Measurements from ENCODE around the gene ABCD2.
"Not testable (repeated sequence)": the region's sequence is repeated elsewhere in the genome, so short reads cannot be mapped to it uniquely, and the experiment has no call there.

ABCD2 gene

GRCh38 chr12:39574785-39575497, 44.7 kb downstream of the ABCD2 start:
- DNase-seq (ENCODE audit: extremely low read depth, low read depth), result no peak
- TF ChIP-seq CTCF (IDR thresholded peaks at IDR 0.05; ENCODE audit: low read depth, low read length), result no peak

- no peak for TF ChIP-seq CTCF (IDR thresholded peaks at IDR 0.05; ENCODE audit: low read depth, low read length)
- DNase-seq (ENCODE audit: extremely low read depth, low read depth), result no peak
Measured at GRCh38 chr12:39574378-39574777, 45.2 kb downstream of the ABCD2 start.

GRCh38 chr12:39573971-39574370, 45.6 kb downstream of the ABCD2 start:
- no peak for TF ChIP-seq CTCF (IDR thresholded peaks at IDR 0.05; ENCODE audit: low read depth, low read length)
- DNase-seq (ENCODE audit: extremely low read depth, low read depth), result no peak

- no peak for DNase-seq (ENCODE audit: extremely low read depth, low read depth)
- TF ChIP-seq CTCF (IDR thresholded peaks at IDR 0.05; ENCODE audit: low read depth, low read length), result no peak
Measured at GRCh38 chr12:39572551-39572950, 47.1 kb downstream of the ABCD2 start.

GRCh38 chr12:39571351-39571750, 48.3 kb downstream of the ABCD2 start:
- DNase-seq (ENCODE audit: extremely low read depth, low read depth), result no peak
- TF ChIP-seq CTCF (IDR thresholded peaks at IDR 0.05; ENCODE audit: low read depth, low read length), result no peak

GRCh38 chr12:39553476-39553875, 66.1 kb downstream of the ABCD2 start:
- no peak for DNase-seq (ENCODE audit: extremely low read depth, low read depth)
- TF ChIP-seq CTCF (IDR thresholded peaks at IDR 0.05; ENCODE audit: low read depth, low read length), result no peak

GRCh38 chr12:39544211-39544610, 75.4 kb downstream of the ABCD2 start:
- DNase-seq (ENCODE audit: extremely low read depth, low read depth), result not testable (repeated sequence)

GRCh38 chr12:39541471-39541870, 78.1 kb downstream of the ABCD2 start:
- TF ChIP-seq CTCF (IDR thresholded peaks at IDR 0.05; ENCODE audit: low read depth, low read length), result no peak
- DNase-seq (ENCODE audit: extremely low read depth, low read depth), result no peak
